Tibial nerve (tissue), 4 donors: ENCODE results near the gene COQ8A. TPM values are rescaled to one million over a fixed set of nuclear protein-coding genes. Genes with fewer than 3 reads are reported as not detected.

Experiments used
- DNase-seq, 2 donors: peaks; one replicate each; pipeline ENCODE4 v3.0.0-alpha.2; 2019; ENCODE audit warnings: low spot score in 2 of 2
- H3K27ac ChIP-seq, 4 donors: fragments of 200-600 bp; sonication (generic) in 3 of 4; one replicate each; pipeline ENCODE4 v1.5.1; 2017 to 2019; ENCODE audit warnings: mild to moderate bottlenecking in 1 of 4
- H3K27me3 ChIP-seq, 2 donors: fragments of 200-600 bp; sonication (generic) in 1 of 2; one replicate each; pipeline versions ENCODE4 v1.5.1 to v1.6.0; 2017 to 2019
- H3K36me3 ChIP-seq, 3 donors: fragments of 200-600 bp; sonication (generic); one replicate each; pipeline ENCODE4 v1.5.1; 2018 to 2019
- H3K4me1 ChIP-seq, 4 donors: fragments of 200-600 bp; sonication (generic) in 3 of 4; one replicate each; pipeline ENCODE4 v1.5.1; 2017 to 2019
- H3K4me3 ChIP-seq, 4 donors: fragments of 200-600 bp; sonication (generic) in 3 of 4; one replicate each; pipeline ENCODE4 v1.5.1; 2017 to 2019; ENCODE audit warnings: mild to moderate bottlenecking in 1 of 4, moderate library complexity in 1 of 4
- H3K9me3 ChIP-seq, 4 donors: fragments of 200-600 bp; sonication (generic) in 3 of 4; one replicate each; pipeline ENCODE4 v1.5.1; 2017 to 2019
- EP300 ChIP-seq, 2 donors: sonication (generic); formaldehyde crosslinking; IDR thresholded peaks; one replicate each; pipeline ENCODE4 v1.6.1; 2017; ENCODE audit warnings: antibody characterized with exemption in 2 of 2, mild to moderate bottlenecking in 1 of 2
- POLR2A ChIP-seq, 2 donors: fragments of 450-650 bp; IDR thresholded peaks; one replicate each; pipeline ENCODE4 v1.6.1; 2017; ENCODE audit warnings: antibody characterized with exemption in 2 of 2, mild to moderate bottlenecking in 2 of 2, moderate library complexity in 2 of 2
- WGBS, 2 donors: methylation state at CpG; one replicate each; pipeline ENCODE4 v1.1.5; 2018; 5-methylcytosine and 5-hydroxymethylcytosine counted together
- total RNA-seq, 4 donors: library from RNA; depleted of rRNA; stranded (reverse); fragments of >200 nt; gene quantifications; one replicate each; pipeline ENCODE4 v1.1.0, GENCODE V29; 2016
- TF ChIP-seq, protein P1 (sequence below), 5 experiments: fragments of 200-600 bp in 3 of 5; fragments of 450-650 bp in 2 of 5; sonication (generic) in 3 of 5; IDR thresholded peaks; one replicate each; pipeline ENCODE4 v1.5.1; 2016 to 2019; ENCODE audit warnings: antibody characterized with exemption in 5 of 5, mild to moderate bottlenecking in 3 of 5, moderate library complexity in 2 of 5

The COQ8A gene
- total RNA-seq, 4 donors from 2014 or later, result 39.9 to 60.7 (median 55.5) TPM

DNA sequence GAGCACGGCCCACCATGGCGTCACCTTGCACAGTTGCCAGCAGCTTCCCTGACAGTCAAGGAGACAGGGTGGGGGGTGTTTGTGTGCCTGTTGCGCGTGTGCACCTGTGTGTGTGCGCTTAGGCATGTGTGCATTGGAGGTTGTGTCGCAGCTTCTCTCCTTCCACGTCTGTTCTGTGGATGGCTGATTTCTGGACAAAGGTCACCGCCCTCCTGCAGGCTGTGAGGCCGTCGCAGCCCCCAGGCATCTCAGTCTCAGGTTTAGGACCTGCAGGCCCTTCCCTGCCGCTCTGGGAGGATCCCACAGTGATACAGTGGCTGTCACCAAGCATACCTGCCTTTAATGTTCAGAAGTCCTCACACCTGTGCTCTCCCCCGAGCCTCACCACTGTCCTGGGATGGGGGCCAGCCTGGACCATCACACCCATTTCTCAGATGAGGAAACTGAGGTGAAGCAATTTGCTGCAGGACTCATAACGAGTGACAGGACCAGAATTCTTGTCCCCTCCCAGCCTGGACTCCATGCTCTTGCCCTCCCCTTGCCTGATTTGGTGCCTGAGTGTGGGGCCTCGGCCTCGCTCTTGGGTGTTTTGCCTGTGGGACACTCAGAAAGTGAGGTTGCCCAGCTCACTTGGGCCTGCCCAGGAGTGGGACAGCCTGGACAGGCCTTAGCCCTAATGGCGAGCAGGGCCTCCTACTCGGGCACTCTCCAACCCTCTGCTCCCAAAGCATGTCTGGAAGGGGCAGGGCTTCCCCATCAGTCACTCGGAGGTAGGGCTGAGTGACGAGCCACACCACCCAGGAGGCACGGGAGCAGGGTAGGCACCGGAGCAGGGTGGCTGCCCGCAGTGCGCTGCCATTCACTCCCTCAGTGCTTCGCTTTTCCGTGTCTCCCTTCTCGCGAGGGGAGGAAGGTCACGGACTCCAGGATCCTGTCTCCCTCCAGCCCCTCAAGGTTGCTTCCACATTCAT is 22.6 kb downstream of the COQ8A start:
- no peak for DNase-seq
- H3K27me3 ChIP-seq, result no peaks in the 10 kb centered on the region
- TF ChIP-seq, protein P1, sequence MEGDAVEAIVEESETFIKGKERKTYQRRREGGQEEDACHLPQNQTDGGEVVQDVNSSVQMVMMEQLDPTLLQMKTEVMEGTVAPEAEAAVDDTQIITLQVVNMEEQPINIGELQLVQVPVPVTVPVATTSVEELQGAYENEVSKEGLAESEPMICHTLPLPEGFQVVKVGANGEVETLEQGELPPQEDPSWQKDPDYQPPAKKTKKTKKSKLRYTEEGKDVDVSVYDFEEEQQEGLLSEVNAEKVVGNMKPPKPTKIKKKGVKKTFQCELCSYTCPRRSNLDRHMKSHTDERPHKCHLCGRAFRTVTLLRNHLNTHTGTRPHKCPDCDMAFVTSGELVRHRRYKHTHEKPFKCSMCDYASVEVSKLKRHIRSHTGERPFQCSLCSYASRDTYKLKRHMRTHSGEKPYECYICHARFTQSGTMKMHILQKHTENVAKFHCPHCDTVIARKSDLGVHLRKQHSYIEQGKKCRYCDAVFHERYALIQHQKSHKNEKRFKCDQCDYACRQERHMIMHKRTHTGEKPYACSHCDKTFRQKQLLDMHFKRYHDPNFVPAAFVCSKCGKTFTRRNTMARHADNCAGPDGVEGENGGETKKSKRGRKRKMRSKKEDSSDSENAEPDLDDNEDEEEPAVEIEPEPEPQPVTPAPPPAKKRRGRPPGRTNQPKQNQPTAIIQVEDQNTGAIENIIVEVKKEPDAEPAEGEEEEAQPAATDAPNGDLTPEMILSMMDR (IDR thresholded peaks at IDR 0.05), result no peak
- TF ChIP-seq EP300 (IDR thresholded peaks at IDR 0.05) (no peak), POLR2A (IDR thresholded peaks at IDR 0.05) (no peak)
- WGBS, 2 donors, result 89 to 92% methylated on average over 26 of the region's 28 CpGs
- H3K36me3 ChIP-seq, result peaks cover 0 to 61% (median 0%) of the 10 kb centered on the region in 3 donors
- H3K9me3 ChIP-seq, result no peaks in the 10 kb centered on the region
- no peak overlapping the region for H3K27ac ChIP-seq
- no peaks in the 10 kb centered on the region for H3K4me1 ChIP-seq
- no peak overlapping the region for H3K4me3 ChIP-seq

DNA sequence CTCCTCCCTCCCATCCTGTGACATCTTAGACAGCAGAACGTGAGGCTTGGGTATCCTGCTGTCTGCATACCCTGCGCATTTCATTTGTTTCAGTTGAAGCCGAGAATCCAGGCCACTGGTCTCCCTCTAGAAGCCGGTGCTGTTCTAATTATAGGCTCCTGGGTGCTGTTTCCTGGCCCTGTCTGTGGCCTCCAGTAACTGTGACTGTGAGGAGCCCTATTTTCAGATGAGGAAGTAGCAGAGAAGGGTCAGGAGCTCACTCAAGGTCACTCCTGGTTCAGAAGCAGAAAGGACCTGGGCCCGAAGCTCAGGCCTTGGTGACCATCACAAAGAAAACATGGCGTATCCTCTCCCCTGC is 24.0 kb downstream of the COQ8A start:
- Histone ChIP-seq H3K9me3 (no peaks in the 10 kb centered on the region), H3K4me3 (no peak overlapping the region), H3K36me3 (peaks cover 0 to 74% (median 0%) of the 10 kb centered on the region in 3 donors), H3K4me1 (no peaks in the 10 kb centered on the region), H3K27ac (no peak overlapping the region), H3K27me3 (no peaks in the 10 kb centered on the region)
- WGBS, 2 donors, result 69 to 74% methylated on average over 6 of the region's 6 CpGs
- DNase-seq, result no peak
- TF ChIP-seq POLR2A (IDR thresholded peaks at IDR 0.05), result no peak
- TF ChIP-seq, protein P1 (IDR thresholded peaks at IDR 0.05), result no peak
- no peak for TF ChIP-seq EP300 (IDR thresholded peaks at IDR 0.05)

DNA sequence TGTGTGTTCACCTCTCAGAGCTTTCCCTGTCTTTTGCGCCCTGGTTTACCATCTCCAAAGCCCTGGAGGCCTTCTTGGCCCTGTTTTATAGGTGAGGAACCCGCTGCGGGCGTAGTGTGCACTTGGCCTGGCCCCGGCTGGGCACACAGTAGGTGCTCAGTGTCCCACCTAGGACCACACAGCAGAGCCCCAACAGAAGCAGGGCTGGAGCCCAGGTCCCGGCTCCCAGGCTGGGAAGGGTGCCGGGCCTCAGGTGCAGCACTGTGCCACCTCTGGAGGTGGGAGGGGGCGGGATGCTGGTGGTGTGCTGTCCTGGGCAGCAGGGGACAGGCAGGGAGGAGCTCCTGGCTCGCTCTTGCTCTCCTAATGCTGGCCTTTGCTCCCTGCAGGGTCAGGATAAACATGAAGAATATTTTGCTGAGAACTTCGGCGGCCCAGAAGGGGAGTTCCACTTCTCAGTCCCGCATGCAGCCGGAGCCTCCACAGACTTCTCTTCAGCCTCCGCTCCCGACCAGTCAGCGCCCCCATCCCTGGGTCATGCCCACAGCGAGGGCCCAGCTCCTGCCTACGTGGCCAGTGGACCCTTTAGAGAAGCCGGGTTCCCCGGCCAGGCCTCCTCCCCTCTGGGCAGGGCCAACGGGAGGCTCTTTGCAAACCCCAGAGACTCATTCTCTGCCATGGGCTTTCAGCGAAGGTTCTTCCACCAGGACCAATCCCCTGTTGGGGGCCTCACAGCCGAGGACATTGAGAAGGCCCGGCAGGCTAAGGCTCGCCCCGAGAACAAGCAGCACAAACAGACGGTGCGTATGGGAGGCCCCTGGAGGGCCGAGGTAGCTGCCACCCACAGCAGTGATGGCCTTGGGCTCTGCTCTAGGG is 24.8 kb downstream of the COQ8A start:
- WGBS, 2 donors, result 82 to 84% methylated on average over 13 to 25 of the region's 29 CpGs
- DNase-seq, result no peak
- no peaks in the 10 kb centered on the region for H3K9me3 ChIP-seq
- peaks cover 0 to 82% (median 0%) of the 10 kb centered on the region in 3 donors for H3K36me3 ChIP-seq
- no peak overlapping the region for H3K4me3 ChIP-seq
- TF ChIP-seq, protein P1 (IDR thresholded peaks at IDR 0.05), result no peak
- TF ChIP-seq EP300 (IDR thresholded peaks at IDR 0.05), result no peak
- no peak for TF ChIP-seq POLR2A (IDR thresholded peaks at IDR 0.05)
- no peaks in the 10 kb centered on the region for H3K27me3 ChIP-seq
- H3K4me1 ChIP-seq, result no peaks in the 10 kb centered on the region
- no peak overlapping the region for H3K27ac ChIP-seq

DNA sequence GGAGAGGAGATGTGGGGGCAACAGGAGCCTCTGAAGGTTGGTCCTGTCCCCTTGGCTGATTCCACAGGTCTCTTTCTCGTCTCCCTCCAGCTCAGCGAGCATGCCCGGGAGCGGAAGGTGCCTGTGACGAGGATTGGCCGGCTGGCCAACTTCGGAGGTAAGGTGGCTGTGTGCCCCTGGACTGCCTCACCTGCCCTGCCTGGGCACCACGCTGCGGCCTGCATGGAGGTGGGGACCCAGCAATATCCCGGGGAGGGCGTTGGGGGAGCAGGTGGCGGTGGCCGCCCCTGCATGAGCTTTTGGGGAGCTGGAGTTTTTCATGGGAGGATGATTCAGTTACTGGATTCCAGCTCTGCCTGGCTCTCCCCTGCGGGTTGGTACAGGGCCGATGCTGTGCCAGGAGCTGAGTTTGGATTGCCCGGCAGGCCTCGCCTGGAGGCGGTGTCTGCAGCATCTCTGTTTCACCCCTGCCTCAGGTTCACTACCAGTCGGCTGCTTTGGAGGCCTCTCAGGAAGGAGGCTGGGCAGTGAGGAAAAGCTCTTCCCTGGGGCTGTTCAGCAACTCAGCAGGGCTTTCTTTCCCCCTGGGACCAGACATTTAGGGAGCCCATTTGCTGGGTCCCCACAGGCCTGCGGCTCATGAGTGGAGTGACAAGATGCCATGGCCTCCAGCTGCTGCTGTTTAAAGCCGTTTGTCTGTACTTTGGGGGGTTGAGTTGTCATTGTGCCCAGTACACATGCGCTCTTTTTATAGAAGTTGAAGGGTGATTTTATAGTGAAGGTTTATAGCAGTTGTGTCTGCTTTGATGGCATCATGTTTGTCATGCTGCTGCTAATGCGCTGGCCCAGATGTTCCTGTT is 25.7 kb downstream of the COQ8A start:
- Histone ChIP-seq H3K4me3 (no peak overlapping the region), H3K36me3 (peaks cover 0 to 92% (median 0%) of the 10 kb centered on the region in 3 donors), H3K27ac (no peak overlapping the region), H3K4me1 (no peaks in the 10 kb centered on the region), H3K27me3 (no peaks in the 10 kb centered on the region), H3K9me3 (peaks cover 0 to 4% (median 0%) of the 10 kb centered on the region in 4 donors)
- TF ChIP-seq, protein P1 (IDR thresholded peaks at IDR 0.05), result no peak
- TF ChIP-seq POLR2A (IDR thresholded peaks at IDR 0.05) (no peak), EP300 (IDR thresholded peaks at IDR 0.05) (no peak)
- DNase-seq, result no peak
- WGBS, 2 donors, result 91% methylated on average over 21 to 23 of the region's 23 CpGs
